Measurements from ENCODE around the gene DNPH1. TPM values are rescaled to one million over a fixed set of nuclear protein-coding genes. Genes with fewer than 3 reads are reported as not detected.

Gene DNPH1
- total RNA-seq, 1 donor from 2014 or later, result 57.5 TPM

GRCh38 chr6:43273707-43274106 is 44.4 kb upstream of the DNPH1 start:
- peaks cover 2% of the 10 kb centered on the region for H3K36me3 Mint-ChIP-seq (ENCODE audit: low read depth)
- DNase-seq (no peak), ATAC-seq (ENCODE audit: low read depth) (no peak)
- H3K27ac Mint-ChIP-seq, result peak overlapping the region; percentile 4
- peak overlapping the region; percentile 30 for H3K4me3 Mint-ChIP-seq
- TF ChIP-seq, protein P1, sequence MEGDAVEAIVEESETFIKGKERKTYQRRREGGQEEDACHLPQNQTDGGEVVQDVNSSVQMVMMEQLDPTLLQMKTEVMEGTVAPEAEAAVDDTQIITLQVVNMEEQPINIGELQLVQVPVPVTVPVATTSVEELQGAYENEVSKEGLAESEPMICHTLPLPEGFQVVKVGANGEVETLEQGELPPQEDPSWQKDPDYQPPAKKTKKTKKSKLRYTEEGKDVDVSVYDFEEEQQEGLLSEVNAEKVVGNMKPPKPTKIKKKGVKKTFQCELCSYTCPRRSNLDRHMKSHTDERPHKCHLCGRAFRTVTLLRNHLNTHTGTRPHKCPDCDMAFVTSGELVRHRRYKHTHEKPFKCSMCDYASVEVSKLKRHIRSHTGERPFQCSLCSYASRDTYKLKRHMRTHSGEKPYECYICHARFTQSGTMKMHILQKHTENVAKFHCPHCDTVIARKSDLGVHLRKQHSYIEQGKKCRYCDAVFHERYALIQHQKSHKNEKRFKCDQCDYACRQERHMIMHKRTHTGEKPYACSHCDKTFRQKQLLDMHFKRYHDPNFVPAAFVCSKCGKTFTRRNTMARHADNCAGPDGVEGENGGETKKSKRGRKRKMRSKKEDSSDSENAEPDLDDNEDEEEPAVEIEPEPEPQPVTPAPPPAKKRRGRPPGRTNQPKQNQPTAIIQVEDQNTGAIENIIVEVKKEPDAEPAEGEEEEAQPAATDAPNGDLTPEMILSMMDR (IDR thresholded peaks at IDR 0.05), result no peak
- no peaks in the 10 kb centered on the region for H3K9me3 Mint-ChIP-seq
- H3K27me3 Mint-ChIP-seq, result peaks cover 19% of the 10 kb centered on the region
- intact Hi-C loops (cut with micrococcal nuclease), result no loop called here
- CTCF ChIA-PET, result interaction anchor here (1.2 kb wide), 1 partner anchor 82 kb away, joined by 3 read pairs; no protein-coding TSS in a partner anchor
- peaks cover 49% of the 10 kb centered on the region for H3K4me1 Mint-ChIP-seq
- POLR2A ChIA-PET, result no interaction called here

DNA sequence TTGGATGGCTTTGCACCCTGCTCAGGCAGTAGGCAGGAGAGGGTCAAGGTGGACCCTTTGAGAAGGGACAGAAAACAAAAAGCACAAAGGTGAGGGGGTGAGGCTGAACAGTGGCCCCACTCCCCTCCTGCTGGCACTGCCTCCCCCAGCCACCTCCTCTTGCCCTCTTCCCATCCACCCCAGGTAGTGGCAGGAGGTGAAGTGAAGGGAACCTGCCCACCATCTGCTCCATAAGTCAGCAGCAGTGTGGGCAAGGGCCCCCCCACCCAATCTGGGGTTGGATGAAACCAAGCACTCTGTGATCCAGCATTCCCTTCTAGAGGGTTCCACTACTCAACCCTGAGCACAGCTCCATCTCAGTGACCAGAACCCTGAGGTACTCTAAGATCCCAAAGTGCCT is 42.7 kb upstream of the DNPH1 start:
- H3K27me3 Mint-ChIP-seq, result peaks cover 8% of the 10 kb centered on the region
- DNase-seq (no peak), ATAC-seq (ENCODE audit: low read depth) (no peak)
- intact Hi-C loops (cut with micrococcal nuclease), result loop anchor here (2.0 kb wide), 1 partner anchor 37 kb away; the partner anchor contains the start of gene CRIP3
- H3K4me3 Mint-ChIP-seq, result no peak overlapping the region
- ChIA-PET CTCF (no interaction called here), POLR2A (interaction anchor here (1.0 to 1.5 kb wide), 3 partner anchors 17 to 112 kb away, joined by 3 read pairs; no protein-coding TSS in a partner anchor)
- no peaks in the 10 kb centered on the region for H3K9me3 Mint-ChIP-seq
- peaks cover 47% of the 10 kb centered on the region for H3K4me1 Mint-ChIP-seq
- peaks cover 2% of the 10 kb centered on the region for H3K36me3 Mint-ChIP-seq (ENCODE audit: low read depth)
- no peak overlapping the region for H3K27ac Mint-ChIP-seq
- TF ChIP-seq, protein P1 (IDR thresholded peaks at IDR 0.05), result no peak

- Mint-ChIP-seq H3K4me3 (peak overlapping the region; percentile 16), H3K27ac (peak overlapping the region; percentile 32), H3K27me3 (peaks cover 7% of the 10 kb centered on the region), H3K9me3 (no peaks in the 10 kb centered on the region), H3K4me1 (peaks cover 42% of the 10 kb centered on the region), H3K36me3 (ENCODE audit: low read depth) (peaks cover 2% of the 10 kb centered on the region)
- intact Hi-C loops (cut with micrococcal nuclease), result loop anchor here (2.0 kb wide), 1 partner anchor 38 kb away; the partner anchor contains the start of gene CRIP3
- TF ChIP-seq, protein P1 (IDR thresholded peaks at IDR 0.05), result no peak
- POLR2A ChIA-PET, result interaction anchor here (0.7 to 2.0 kb wide), 4 partner anchors 17 to 112 kb away, joined by 3 to 7 read pairs (median 3); partner anchors contain the start of gene ZNF318
- DNase-seq, result peak; percentile 35
- ATAC-seq (ENCODE audit: low read depth), result peak; percentile 69
- CTCF ChIA-PET, result no interaction called here
These were observed 42.0 kb upstream of the DNPH1 start for GRCh38 chr6:43271103-43271815.

GRCh38 chr6:43269273-43270007 is 40.2 kb upstream of the DNPH1 start:
- ATAC-seq (ENCODE audit: low read depth), result peak; percentile 9
- ChIA-PET CTCF (no interaction called here), POLR2A (interaction anchor here (0.5 to 2.0 kb wide), 6 partner anchors 43 to 487 kb away, joined by 3 to 7 read pairs (median 4); no protein-coding TSS in a partner anchor)
- TF ChIP-seq, protein P1 (IDR thresholded peaks at IDR 0.05), result no peak
- Mint-ChIP-seq H3K27ac (peak overlapping the region; percentile 59), H3K27me3 (peaks cover 3% of the 10 kb centered on the region), H3K9me3 (no peaks in the 10 kb centered on the region), H3K4me3 (peak overlapping the region; percentile 74), H3K36me3 (ENCODE audit: low read depth) (no peaks in the 10 kb centered on the region), H3K4me1 (peaks cover 36% of the 10 kb centered on the region)
- intact Hi-C loops (cut with micrococcal nuclease), result loop anchor here (2.0 kb wide), 1 partner anchor 39 kb away; the partner anchor contains the start of gene CRIP3
- DNase-seq, result peak; percentile 41
